Prostate gland (tissue), 2 donors: Measurements from ENCODE around the gene ERN1. TPM values are rescaled to one million over a fixed set of nuclear protein-coding genes. Genes with fewer than 3 reads are reported as not detected.

ENCODE experiments used
- DNase-seq: peaks from one replicate; pipeline ENCODE4 v3.0.0-alpha.2; 2019; ENCODE audit warnings: low spot score
- H3K27ac ChIP-seq, 2 donors: fragments of 200-600 bp; sonication (generic); 2 replicates each; pipeline ENCODE4 v1.5.1; 2017 to 2019
- H3K27me3 ChIP-seq: fragments of 200-600 bp; sonication (generic); replicated peaks from 2 replicates; pipeline ENCODE4 v1.5.1; 2019; ENCODE audit not compliant: insufficient read depth
- H3K36me3 ChIP-seq, 2 donors: fragments of 200-600 bp; sonication (generic); 1 replicate in 1 of 2; 2 replicates in 1 of 2; pipeline versions ENCODE4 v1.5.1 to v1.8.1; 2017 to 2019
- H3K4me1 ChIP-seq: fragments of 200-600 bp; sonication (generic); replicated peaks from 2 replicates; pipeline ENCODE4 v1.5.1; 2019
- H3K4me3 ChIP-seq, 2 donors: fragments of 200-600 bp; sonication (generic); 2 replicates each; pipeline ENCODE4 v1.5.1; 2017 to 2019
- H3K9me3 ChIP-seq: fragments of 200-600 bp; sonication (generic); 2 replicates; pipeline ENCODE4 v1.5.1; 2017
- POLR2A ChIP-seq: fragments of 450-650 bp; IDR thresholded peaks from one replicate; pipeline ENCODE4 v1.6.1; 2016; ENCODE audit warnings: antibody characterized with exemption, mild to moderate bottlenecking
- POLR2AphosphoS5 ChIP-seq: sonication (generic); formaldehyde crosslinking; IDR thresholded peaks from one replicate; pipeline ENCODE4 v1.6.1; 2017; ENCODE audit warnings: antibody characterized with exemption
- WGBS: methylation state at CpG from one replicate; pipeline ENCODE4 v1.1.5; 2018; 5-methylcytosine and 5-hydroxymethylcytosine counted together
- intact Hi-C: fragments of 100-400 bp; cut with DNase I; formaldehyde crosslinking; loops from one replicate; pipeline ENCODE4 v1.14.2; 2022
- total RNA-seq, 2 donors: library from RNA; depleted of rRNA; stranded (reverse); fragments of >200 nt; gene quantifications; one replicate each; pipeline ENCODE4 v1.1.0, GENCODE V29; 2016
- TF ChIP-seq, protein P1 (sequence below), 4 experiments: fragments of 200-600 bp in 2 of 4; fragments of 450-650 bp in 2 of 4; sonication (generic) in 2 of 4; IDR thresholded peaks; 1 replicate in 3 of 4; 2 replicates in 1 of 4; pipeline ENCODE4 v1.5.1; 2016 to 2019; ENCODE audit warnings: antibody characterized with exemption in 4 of 4, mild to moderate bottlenecking in 2 of 4, moderate library complexity in 2 of 4

The ERN1 gene
- total RNA-seq, 2 donors from 2014 or later: 14.4 to 21.4 TPM

DNA sequence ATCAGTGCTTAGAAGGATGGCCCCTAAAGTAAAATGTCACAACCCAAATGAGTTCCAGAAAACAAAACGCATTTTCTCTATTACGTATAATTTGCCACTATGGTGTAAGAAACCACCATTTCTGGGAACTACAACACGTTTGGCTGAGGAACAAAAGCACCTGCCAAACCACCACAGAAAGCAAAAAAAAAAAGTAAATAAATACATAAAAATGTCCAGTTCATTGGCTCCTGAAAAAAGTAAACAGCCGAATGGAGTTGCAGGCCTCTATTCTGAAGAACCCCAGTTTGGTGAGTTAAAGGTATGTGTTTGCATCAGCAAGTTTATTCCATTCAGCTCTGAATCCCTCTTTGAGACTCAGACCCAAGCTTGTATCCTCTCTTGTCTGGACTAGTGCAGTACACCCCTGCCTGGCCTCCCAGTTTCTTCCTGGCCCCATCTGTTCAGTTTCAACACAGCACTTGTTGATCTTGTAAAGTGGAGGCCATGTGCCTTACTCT is 36.9 kb downstream of the ERN1 start:
- no peak for DNase-seq
- Histone ChIP-seq H3K4me3 (no peak overlapping the region), H3K9me3 (no peaks in the 10 kb centered on the region), H3K27ac (no peak overlapping the region), H3K36me3 (no peaks in the 10 kb centered on the region), H3K4me1 (peaks cover under 1% of the 10 kb centered on the region), H3K27me3 (no peaks in the 10 kb centered on the region)
- TF ChIP-seq, protein P1, sequence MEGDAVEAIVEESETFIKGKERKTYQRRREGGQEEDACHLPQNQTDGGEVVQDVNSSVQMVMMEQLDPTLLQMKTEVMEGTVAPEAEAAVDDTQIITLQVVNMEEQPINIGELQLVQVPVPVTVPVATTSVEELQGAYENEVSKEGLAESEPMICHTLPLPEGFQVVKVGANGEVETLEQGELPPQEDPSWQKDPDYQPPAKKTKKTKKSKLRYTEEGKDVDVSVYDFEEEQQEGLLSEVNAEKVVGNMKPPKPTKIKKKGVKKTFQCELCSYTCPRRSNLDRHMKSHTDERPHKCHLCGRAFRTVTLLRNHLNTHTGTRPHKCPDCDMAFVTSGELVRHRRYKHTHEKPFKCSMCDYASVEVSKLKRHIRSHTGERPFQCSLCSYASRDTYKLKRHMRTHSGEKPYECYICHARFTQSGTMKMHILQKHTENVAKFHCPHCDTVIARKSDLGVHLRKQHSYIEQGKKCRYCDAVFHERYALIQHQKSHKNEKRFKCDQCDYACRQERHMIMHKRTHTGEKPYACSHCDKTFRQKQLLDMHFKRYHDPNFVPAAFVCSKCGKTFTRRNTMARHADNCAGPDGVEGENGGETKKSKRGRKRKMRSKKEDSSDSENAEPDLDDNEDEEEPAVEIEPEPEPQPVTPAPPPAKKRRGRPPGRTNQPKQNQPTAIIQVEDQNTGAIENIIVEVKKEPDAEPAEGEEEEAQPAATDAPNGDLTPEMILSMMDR (IDR thresholded peaks at IDR 0.05): no peak
- TF ChIP-seq POLR2A (no peak), POLR2AphosphoS5 (no peak)
- 56% methylated on average over 4 of the region's 4 CpGs for WGBS
- intact Hi-C loops: no loop called here

DNA sequence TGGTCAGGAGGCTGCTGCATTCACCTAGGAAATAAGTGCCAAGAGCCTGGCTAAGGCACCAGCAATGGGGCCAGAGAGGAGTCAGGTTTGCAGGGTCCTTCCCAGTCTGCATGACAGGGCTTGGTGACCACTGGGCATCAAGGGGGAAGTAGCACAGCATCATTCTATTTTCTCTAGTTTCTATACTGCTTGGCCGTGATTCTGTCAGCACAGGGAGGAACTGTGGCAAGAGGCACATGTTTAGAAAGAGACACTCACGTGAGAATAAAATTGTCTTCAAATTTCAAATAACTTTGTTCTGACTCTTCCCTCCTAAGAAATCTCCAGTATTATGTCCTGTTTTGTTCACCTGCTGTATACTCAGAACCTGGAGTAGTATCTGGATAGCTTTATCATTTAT is 37.8 kb downstream of the ERN1 start:
- no peaks in the 10 kb centered on the region for H3K9me3 ChIP-seq
- H3K27ac ChIP-seq: no peak overlapping the region
- no peak overlapping the region for H3K4me3 ChIP-seq
- intact Hi-C loops: no loop called here
- 75% methylated on average over 2 of the region's 2 CpGs for WGBS
- H3K27me3 ChIP-seq: no peaks in the 10 kb centered on the region
- H3K36me3 ChIP-seq: no peaks in the 10 kb centered on the region
- DNase-seq: no peak
- H3K4me1 ChIP-seq: peaks cover 5% of the 10 kb centered on the region
- TF ChIP-seq POLR2A: no peak
- TF ChIP-seq, protein P1 (IDR thresholded peaks at IDR 0.05): no peak
- TF ChIP-seq POLR2AphosphoS5: no peak

DNA sequence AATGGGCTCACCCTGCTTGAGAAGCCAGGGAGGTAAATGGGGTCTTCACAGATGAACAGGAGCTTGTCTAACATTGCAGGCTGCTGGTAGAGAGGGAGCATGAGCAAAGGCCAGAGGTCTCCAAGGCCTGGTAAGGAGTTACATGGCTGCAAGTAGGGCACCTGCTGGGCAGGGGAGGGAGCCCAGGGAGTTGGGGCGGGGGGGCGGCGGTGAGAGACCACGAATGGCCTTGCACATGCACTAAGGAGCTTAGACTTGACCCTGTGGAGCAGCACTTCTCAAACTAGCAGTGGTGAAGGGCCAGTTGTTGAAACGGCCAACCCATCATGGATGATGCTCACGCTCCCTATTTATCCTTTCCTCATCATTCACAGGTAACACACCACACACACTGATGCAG is 38.4 kb downstream of the ERN1 start:
- TF ChIP-seq, protein P1 (IDR thresholded peaks at IDR 0.05): no peak
- TF ChIP-seq POLR2AphosphoS5: no peak
- TF ChIP-seq POLR2A: no peak
- peaks cover 5% of the 10 kb centered on the region for H3K4me1 ChIP-seq
- no peaks in the 10 kb centered on the region for H3K27me3 ChIP-seq
- no peak overlapping the region for H3K4me3 ChIP-seq
- 94% methylated on average over 6 of the region's 6 CpGs for WGBS
- no peaks in the 10 kb centered on the region for H3K9me3 ChIP-seq
- H3K36me3 ChIP-seq: no peaks in the 10 kb centered on the region
- no peak for DNase-seq
- intact Hi-C loops: no loop called here
- no peak overlapping the region for H3K27ac ChIP-seq

DNA sequence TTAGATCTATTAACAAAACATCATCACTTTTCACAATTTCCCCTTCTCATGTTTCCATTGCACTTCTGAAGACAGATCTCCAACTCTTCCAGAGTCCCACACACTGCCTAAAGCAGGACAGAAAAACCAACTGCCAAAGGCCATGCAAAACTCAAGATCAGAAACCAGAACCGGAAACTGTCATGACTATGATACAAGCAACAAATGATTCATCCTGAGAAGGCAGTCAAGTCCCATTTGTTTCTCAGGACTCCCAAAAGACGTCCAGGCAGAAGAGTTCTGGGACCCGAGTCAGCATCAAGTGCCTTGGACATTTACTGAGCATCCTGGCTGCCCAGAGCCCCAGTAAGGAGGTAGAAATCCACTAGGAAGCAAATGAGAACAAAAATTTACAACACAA is 38.8 kb downstream of the ERN1 start:
- H3K9me3 ChIP-seq: no peaks in the 10 kb centered on the region
- no peaks in the 10 kb centered on the region for H3K36me3 ChIP-seq
- no peak overlapping the region for H3K27ac ChIP-seq
- H3K4me1 ChIP-seq: peaks cover 5% of the 10 kb centered on the region
- 84% methylated on average over 3 of the region's 3 CpGs for WGBS
- no peaks in the 10 kb centered on the region for H3K27me3 ChIP-seq
- TF ChIP-seq, protein P1 (IDR thresholded peaks at IDR 0.05): no peak
- TF ChIP-seq POLR2A: no peak
- TF ChIP-seq POLR2AphosphoS5: no peak
- no peak for DNase-seq
- no peak overlapping the region for H3K4me3 ChIP-seq
- intact Hi-C loops: no loop called here

DNA sequence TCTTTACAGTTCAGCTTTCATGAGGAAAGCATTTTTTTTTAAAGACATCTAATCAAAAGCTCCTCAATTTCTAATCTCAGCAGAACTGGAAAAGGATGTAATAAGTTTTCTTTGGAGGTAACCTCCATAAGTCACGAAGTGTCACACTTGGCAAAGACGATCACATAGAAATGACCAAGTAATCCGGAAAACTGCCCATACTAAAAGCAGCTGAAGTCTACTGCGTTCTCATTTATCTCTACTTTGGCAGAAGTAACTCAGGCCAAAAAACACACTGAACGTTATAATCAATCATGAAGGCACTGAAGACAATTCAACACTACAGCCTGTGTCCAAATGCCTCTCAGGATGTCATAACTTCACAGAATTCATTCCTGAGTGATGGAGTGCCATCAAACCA is 39.8 kb downstream of the ERN1 start:
- intact Hi-C loops: no loop called here
- WGBS: 58% methylated on average over 5 of the region's 5 CpGs
- no peaks in the 10 kb centered on the region for H3K9me3 ChIP-seq
- H3K27me3 ChIP-seq: no peaks in the 10 kb centered on the region
- TF ChIP-seq POLR2A (no peak), POLR2AphosphoS5 (no peak)
- TF ChIP-seq, protein P1 (IDR thresholded peaks at IDR 0.05): no peak
- no peaks in the 10 kb centered on the region for H3K36me3 ChIP-seq
- H3K4me3 ChIP-seq: no peak overlapping the region
- peaks cover 5% of the 10 kb centered on the region for H3K4me1 ChIP-seq
- DNase-seq: no peak
- no peak overlapping the region for H3K27ac ChIP-seq
